EL (cell line): ENCODE data around the gene STAU1.

ENCODE experiments used
- DNase-seq: peaks from one replicate; pipeline ENCODE4 v3.0.0-alpha.2; 2016

The STAU1 gene

GRCh38 chr20:49187851-49188641 lies at the start of gene STAU1:
Gene STAU1, minus strand, starts transcription at chr20:49188334. Its CDS starts 22,133 bp downstream, at chr20:49166201.
- DNase-seq = peak; percentile 96

GRCh38 chr20:49237531-49237930 lies 49.4 kb upstream of the STAU1 start:
- no peak for DNase-seq

GRCh38 chr20:49236301-49236700 lies 48.2 kb upstream of the STAU1 start:
- DNase-seq = no peak

GRCh38 chr20:49234831-49235230 lies 46.7 kb upstream of the STAU1 start:
- DNase-seq = no peak

- DNase-seq = no peak
These were observed 45.1 kb upstream of the STAU1 start for GRCh38 chr20:49233226-49233625.

GRCh38 chr20:49231471-49231870 lies 43.3 kb upstream of the STAU1 start:
- DNase-seq = no peak

GRCh38 chr20:49230561-49231133 lies 42.5 kb upstream of the STAU1 start:
- DNase-seq = peak; percentile 76

- DNase-seq = no peak
These were observed 41.9 kb upstream of the STAU1 start for GRCh38 chr20:49230021-49230420.

- no peak for DNase-seq
These were observed 41.2 kb upstream of the STAU1 start for GRCh38 chr20:49229381-49229780.

GRCh38 chr20:49228676-49229075 lies 40.5 kb upstream of the STAU1 start:
- no peak for DNase-seq

- no peak for DNase-seq
These were observed 37.8 kb upstream of the STAU1 start for GRCh38 chr20:49225896-49226295.

GRCh38 chr20:49219924-49220831 lies 32.0 kb upstream of the STAU1 start:
- no peak for DNase-seq

GRCh38 chr20:49219091-49219923 lies 31.2 kb upstream of the STAU1 start, which contains the start of gene DDX27:
Gene DDX27, plus strand, starts transcription at chr20:49219416. Its CDS starts 33 bp downstream, at chr20:49219449.
- peak; percentile 99 for DNase-seq

GRCh38 chr20:49218739-49219090 lies 30.6 kb upstream of the STAU1 start:
- DNase-seq = peak; percentile 10

GRCh38 chr20:49216991-49217578 lies 29.0 kb upstream of the STAU1 start:
- DNase-seq = peak; percentile 90

- no peak for DNase-seq
These were observed 27.1 kb upstream of the STAU1 start for GRCh38 chr20:49215232-49215631.

GRCh38 chr20:49214571-49214970 lies 26.4 kb upstream of the STAU1 start:
- DNase-seq = no peak

- no peak for DNase-seq
These were observed 22.6 kb upstream of the STAU1 start for GRCh38 chr20:49210757-49211110.

GRCh38 chr20:49210101-49210756 lies 22.1 kb upstream of the STAU1 start:
- DNase-seq = peak; percentile 36

GRCh38 chr20:49207076-49207475 lies 18.9 kb upstream of the STAU1 start:
- DNase-seq = no peak

GRCh38 chr20:49203746-49204145 lies 15.6 kb upstream of the STAU1 start:
- no peak for DNase-seq

GRCh38 chr20:49203011-49203410 lies 14.9 kb upstream of the STAU1 start:
- no peak for DNase-seq
